ENCODE measurements around the gene GPX8. TPM values are rescaled to one million over a fixed set of nuclear protein-coding genes. Genes with fewer than 3 reads are reported as not detected.

GPX8 gene
- total and polyA plus RNA-seq, 2 of the 13 experiments (the other 11 are each of a cell fraction or from before 2014, with no cell fraction given) = 0.33 to 0.94 TPM

GRCh38 chr5:55176176-55176818 is 16.3 kb downstream of the GPX8 start (continued):
- TF ChIP-seq E2F1 (CRISPR knock-in tag; IDR thresholded peaks at IDR 0.05) = no peak
- no peak for TF ChIP-seq GFI1 (CRISPR knock-in tag; IDR thresholded peaks at IDR 0.05; ENCODE audit: borderline replicate concordance)
- no peak for TF ChIP-seq ZNF75D (CRISPR knock-in tag; IDR thresholded peaks at IDR 0.05; ENCODE audit: borderline replicate concordance)
- TF ChIP-seq PHF21A (CRISPR knock-in tag; IDR thresholded peaks at IDR 0.05) = 0 out of 2 replicates have a peak, but pooled peaks have one; percentile 33
- TF ChIP-seq POLR2AphosphoS5 (IDR thresholded peaks at IDR 0.05; ENCODE audit: low read depth, low read length) = no peak
- TF ChIP-seq ONECUT2 (CRISPR knock-in tag; IDR thresholded peaks at IDR 0.05) = no peak
- TF ChIP-seq ZNF101 (CRISPR knock-in tag; IDR thresholded peaks at IDR 0.05; ENCODE audit: borderline replicate concordance, low read depth) = no peak
- no peak for TF ChIP-seq ZNF10 (CRISPR knock-in tag; IDR thresholded peaks at IDR 0.05; ENCODE audit: borderline replicate concordance, low read depth)
- TF ChIP-seq YY1 (IDR thresholded peaks at IDR 0.05; ENCODE audit: insufficient read depth, insufficient replicate concordance, low read depth, low read length) = no peak
- no peak for TF ChIP-seq ZBTB34 (CRISPR knock-in tag; IDR thresholded peaks at IDR 0.05)
- no peak for TF ChIP-seq SIX1 (CRISPR knock-in tag; IDR thresholded peaks at IDR 0.05; ENCODE audit: borderline replicate concordance)
- no peak for TF ChIP-seq NBN (conservative IDR thresholded peaks at IDR 0.05)
- 0 out of 2 replicates have a peak, but pooled peaks have one; percentile 38 for TF ChIP-seq REL (CRISPR knock-in tag; conservative IDR thresholded peaks at IDR 0.05)
- no peak for TF ChIP-seq ZBTB21 (CRISPR knock-in tag; IDR thresholded peaks at IDR 0.05)
- no peak for TF ChIP-seq NR2F2 (IDR thresholded peaks at IDR 0.05; ENCODE audit: borderline replicate concordance, low read depth)
- peak; percentile 15; the same call in 1 of the 2 replicates for TF ChIP-seq ZNF574 (CRISPR knock-in tag; IDR thresholded peaks at IDR 0.05)
- no peak for TF ChIP-seq ZNF572 (CRISPR knock-in tag; IDR thresholded peaks at IDR 0.05)
- no peak for TF ChIP-seq CHD2 (IDR thresholded peaks at IDR 0.05; ENCODE audit: low read depth, low read length)
- 0 out of 2 replicates have a peak, but pooled peaks have one; percentile 36 for TF ChIP-seq MXD3 (CRISPR knock-in tag; IDR thresholded peaks at IDR 0.05)
- no peak for TF ChIP-seq AKAP8 (CRISPR knock-in tag; IDR thresholded peaks at IDR 0.05)
- TF ChIP-seq ZNF124 (CRISPR knock-in tag; IDR thresholded peaks at IDR 0.05) = no peak
- no peak for TF ChIP-seq DMTF1 (CRISPR knock-in tag; IDR thresholded peaks at IDR 0.05)
- TF ChIP-seq ESRRA (CRISPR knock-in tag; IDR thresholded peaks at IDR 0.05; ENCODE audit: low read depth) = no peak

All from HepG2 (cell line).